GM18499 (cell line): Measurements from ENCODE around the gene NME7.
A peak's percentile ranks its signal among the peaks of the same experiment; 100 is the strongest.

ENCODE experiments used
- ATAC-seq: cut with Tn5 transposase; IDR thresholded peaks from one replicate; pipeline ENCODE4 v1.9.1; 2021; ENCODE audit warnings: moderate number of reproducible peaks; ENCODE audit not compliant: insufficient read depth, unreplicated experiment

Gene NME7

GRCh38 chr1:169175461-169175860 is 192.1 kb downstream of the NME7 start:
- ATAC-seq, result no peak

- ATAC-seq, result no peak
Observed at GRCh38 chr1:169163059-169163458, 204.5 kb downstream of the NME7 start.

- ATAC-seq, result no peak
Observed at GRCh38 chr1:169161496-169162194, 206.0 kb downstream of the NME7 start.

GRCh38 chr1:169160845-169161495 is 206.6 kb downstream of the NME7 start:
- ATAC-seq, result no peak

GRCh38 chr1:169156580-169156979 is 211.0 kb downstream of the NME7 start:
- no peak for ATAC-seq

DNA sequence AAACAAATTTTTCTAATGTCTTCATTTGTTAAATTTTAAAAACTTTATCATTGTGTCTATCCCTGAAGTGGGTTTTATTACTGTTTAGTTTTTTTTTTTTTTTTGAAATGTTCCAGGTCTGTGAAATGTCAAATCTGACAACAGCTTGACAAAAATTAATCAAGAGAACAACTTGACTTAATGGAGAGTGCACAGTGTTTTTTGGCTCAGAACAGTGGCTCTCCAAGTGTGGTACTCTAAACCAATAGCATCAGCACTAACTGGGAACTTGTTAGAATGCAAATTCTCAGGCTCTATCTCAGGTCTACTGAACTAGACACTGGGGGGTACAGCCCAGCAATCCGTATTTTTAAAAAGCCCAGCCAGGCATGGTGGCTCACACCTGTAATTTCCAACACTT is 211.9 kb downstream of the NME7 start:
- no peak for ATAC-seq

DNA sequence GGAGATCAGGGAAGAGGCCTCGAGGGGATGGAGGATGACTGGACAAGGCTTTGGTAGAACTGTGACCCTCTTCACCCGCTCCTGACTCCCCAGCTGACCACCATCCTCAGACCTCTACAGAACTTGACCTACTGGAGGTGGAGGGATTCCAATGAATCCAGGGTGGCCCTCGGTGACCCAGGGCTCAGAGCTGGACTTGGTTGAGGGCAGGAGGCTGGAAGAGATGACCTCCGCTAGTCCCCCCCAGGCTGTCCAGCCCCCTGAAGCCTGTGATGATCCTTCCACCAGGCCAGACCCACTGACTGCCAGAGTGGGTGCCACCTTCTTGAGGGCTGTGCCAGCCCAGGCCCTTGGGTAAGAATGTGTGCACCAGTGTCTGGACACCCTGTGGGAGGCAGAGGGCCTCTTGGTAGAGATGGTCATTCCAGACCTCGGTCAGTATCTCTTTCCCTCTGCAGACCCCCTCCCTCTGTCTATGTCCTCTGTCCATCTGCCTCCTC is 216.2 kb downstream of the NME7 start:
- no peak for ATAC-seq

GRCh38 chr1:169150641-169151337 is 216.8 kb downstream of the NME7 start:
- no peak for ATAC-seq

DNA sequence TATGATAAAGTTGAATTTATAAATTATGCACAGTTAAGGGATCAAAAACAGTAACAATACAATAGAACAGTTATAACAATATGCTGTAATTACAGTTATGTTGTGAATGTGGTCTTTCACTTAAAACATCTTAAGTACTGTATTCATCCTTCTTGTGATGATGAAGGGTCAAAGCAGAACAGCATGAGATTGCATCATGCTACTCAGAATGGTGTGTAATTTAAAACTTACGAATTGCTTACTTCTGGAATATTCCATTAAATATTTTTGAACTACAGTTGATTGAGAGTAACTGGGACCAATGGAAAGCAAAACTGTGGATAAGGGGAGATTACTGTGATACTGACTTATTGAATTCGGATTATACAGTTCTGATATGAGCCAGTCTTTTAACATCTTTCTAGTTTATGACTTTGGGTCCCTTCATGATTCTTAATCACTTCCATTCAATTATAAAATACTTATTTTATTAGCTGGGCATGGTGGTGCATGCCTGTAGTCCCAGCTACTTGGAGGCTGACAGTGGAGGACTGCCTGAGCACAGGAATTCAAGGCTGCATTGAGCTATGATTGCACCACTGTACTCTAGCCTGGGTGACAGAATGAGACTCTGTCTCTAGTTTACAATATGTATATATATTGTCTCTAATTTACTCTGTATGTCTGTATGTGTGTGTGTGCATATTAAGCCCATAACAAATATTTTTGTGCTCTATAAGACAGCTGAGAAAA is 217.9 kb downstream of the NME7 start:
- no peak for ATAC-seq

DNA sequence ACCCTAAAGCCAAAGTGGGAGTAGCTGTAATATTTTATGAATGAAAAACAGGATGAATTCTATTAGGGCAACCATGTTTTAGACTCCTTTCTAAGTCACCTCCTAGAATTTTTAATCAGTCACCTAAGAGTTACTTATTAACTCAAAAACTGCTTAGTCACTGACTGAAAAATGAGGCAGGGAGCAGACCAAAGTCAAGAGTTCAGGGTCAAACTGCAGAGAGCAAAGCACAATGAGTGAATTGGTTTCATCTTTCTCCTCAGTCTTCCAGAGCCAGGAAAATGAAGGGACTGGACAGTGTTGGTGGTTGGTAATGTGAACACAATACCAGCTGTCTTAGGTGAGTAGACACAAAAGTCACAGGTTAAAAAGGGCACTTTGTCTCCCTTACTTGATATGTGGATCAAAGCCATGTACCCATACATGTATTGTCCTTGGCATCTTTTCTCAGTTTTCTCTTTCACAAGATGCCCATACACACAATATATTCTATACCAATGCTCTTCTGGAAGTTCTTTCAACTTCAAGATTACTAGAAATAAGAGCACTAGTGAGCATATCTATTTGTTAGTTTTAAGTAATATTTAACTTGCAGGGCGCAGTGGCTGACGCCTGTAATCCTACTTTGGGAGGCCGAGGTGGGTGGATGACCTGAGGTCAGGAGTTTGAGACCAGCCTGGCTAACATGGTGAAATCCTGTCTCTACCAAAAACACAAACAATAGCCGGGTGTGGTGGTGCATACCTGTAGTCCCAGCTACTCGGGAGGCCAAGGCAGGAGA is 218.9 kb downstream of the NME7 start:
- no peak for ATAC-seq

GRCh38 chr1:169146576-169147214 is 220.9 kb downstream of the NME7 start:
- no peak for ATAC-seq

GRCh38 chr1:169144941-169145626 is 222.5 kb downstream of the NME7 start:
- no peak for ATAC-seq

DNA sequence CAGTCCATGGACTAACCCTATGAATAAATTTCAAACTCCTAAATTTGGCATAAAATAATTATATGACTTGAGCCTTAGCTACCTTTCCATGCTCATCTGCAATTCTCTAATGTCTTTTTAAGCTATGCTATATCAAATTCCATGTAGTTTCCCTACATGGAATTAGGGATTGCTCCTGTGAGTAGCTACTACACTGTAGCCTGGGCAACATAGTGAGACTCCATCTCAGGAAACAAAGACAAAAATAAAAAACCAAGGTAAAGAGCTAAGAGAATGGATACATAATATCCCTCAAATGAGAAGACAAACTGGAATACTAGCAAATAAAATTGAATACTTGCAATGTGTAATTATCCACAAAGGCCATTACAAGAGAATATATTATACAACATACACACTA is 223.6 kb downstream of the NME7 start:
- ATAC-seq, result no peak

- ATAC-seq, result no peak
Observed at GRCh38 chr1:169143346-169143745, 224.3 kb downstream of the NME7 start.

GRCh38 chr1:169142129-169142528 is 225.5 kb downstream of the NME7 start:
- no peak for ATAC-seq

DNA sequence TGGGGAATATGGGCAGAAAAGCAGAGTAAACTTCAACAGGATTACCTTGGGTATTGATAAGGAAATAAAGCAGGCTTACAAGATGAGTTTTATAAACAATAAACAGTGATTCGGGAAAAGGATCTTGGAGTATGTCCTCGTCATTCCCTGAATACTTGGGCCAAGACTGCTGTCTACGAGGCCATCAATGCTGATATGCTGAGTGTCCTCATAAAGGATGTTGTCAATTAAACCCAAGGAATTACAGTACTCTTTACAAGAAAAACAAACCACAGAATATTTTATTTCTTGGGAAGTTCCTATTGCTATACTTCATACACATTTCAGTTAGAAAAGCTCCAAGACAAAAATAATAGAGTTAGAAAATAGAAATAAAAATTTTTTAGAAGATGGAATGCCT is 226.2 kb downstream of the NME7 start:
- no peak for ATAC-seq

DNA sequence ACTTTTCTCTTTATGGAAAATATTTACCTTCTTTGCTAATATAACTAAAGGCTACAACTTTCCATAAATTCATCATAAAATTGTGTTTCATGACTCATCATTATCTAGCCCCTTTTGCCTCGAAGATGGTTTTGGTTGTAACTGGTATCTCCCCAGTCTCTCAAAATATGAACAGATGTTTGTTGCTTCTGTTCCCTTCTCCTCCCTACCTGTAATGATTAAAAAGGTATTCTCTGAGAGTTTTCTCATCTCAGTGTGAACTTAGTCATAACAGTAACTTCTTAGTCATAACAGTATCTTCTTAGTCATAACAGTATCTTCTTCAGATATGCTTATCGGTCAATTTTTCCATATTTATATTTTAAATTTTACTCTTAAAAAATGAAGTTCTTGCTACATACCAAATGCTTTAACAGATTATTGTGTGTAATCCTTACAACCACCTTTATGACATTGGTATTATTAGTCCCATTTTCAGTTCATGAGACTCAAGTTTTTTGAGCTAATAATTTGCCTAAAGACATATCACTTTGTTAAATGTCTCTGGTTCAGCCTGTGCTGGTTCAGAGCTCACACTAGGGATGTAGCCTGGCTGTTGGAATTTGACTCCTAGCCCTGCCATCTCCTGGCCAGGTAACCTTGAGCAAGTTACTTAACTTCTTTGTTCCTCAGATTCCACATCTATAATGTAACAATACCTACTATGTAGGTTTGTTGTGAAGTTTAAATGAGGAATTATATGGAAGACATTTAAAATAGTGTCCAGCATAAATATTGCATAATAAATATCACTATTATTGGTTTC is 228.5 kb downstream of the NME7 start:
- peak; percentile 93 for ATAC-seq

DNA sequence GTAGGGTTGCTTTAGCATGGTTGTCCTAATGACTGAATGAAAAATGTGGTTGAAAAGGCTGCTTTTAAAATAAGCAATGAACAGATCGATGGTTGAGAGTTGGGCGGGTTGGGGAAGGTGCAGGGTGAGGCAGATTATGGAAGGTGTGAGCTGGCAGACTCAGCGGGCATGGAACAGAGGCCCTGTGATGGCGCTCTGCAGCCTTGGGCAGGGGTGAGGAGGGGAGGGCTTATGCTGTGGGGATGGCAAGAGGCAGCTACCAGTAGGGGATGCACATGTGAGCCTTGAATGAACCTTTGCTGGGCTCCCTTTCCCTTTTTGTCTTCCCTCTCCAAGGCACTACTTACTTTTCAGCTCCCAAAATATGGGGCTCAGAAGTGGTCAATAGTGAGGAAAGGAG is 230.2 kb downstream of the NME7 start:
- no peak for ATAC-seq
